BJ (cell line): ENCODE data around the gene LTB4R. TPM values are rescaled to one million over a fixed set of nuclear protein-coding genes. Genes with fewer than 3 reads are reported as not detected.

Source experiments
- CTCF ChIA-PET: fragments of 350-600 bp; formaldehyde crosslinking; extraction: SDS; loops from one replicate; lab custom pipeline; 2021; ENCODE audit warnings: antibody characterized with exemption, inconsistent platforms; lab: Yijun Ruan, JAX
- POLR2A ChIA-PET: fragments of 300-600 bp; sonication (Branson Sonifier 250); formaldehyde crosslinking; extraction: SDS; loops from one replicate; lab custom pipeline; 2021; ENCODE audit warnings: antibody characterized with exemption; lab: Charles Lee
- DNase-seq: peaks from one replicate; pipeline ENCODE4 v3.0.0-alpha.2; 2011; ENCODE audit warnings: low read depth
- H3K27me3 ChIP-seq: 2 replicates; pipeline ENCODE4 v1.6.0; 2011; ENCODE audit warnings: low read length; ENCODE audit not compliant: control insufficient read depth, insufficient read depth
- H3K36me3 ChIP-seq: 2 replicates; pipeline ENCODE4 v1.5.1; 2011; ENCODE audit warnings: low read length; ENCODE audit not compliant: control insufficient read depth, insufficient read depth
- H3K4me3 ChIP-seq: 2 replicates; pipeline ENCODE4 v1.5.1; 2011; ENCODE audit warnings: low read depth, mild to moderate bottlenecking, control low read depth, low read length
- polyA plus RNA-seq: library from polyadenylated mRNA; depleted of rRNA; stranded (reverse); fragments of >200 nt; gene quantifications from 2 replicates; pipeline ENCODE4 v1.2.3, GENCODE V29; 2011
- TF ChIP-seq, protein P1 (sequence below): IDR thresholded peaks from 2 replicates; pipeline ENCODE4 v1.5.1; 2011; ENCODE audit warnings: low read depth, mild to moderate bottlenecking, control low read depth, inconsistent platforms, low read length, moderate library complexity; ENCODE audit not compliant: insufficient read depth

LTB4R gene
- polyA plus RNA-seq, 1 experiment = 2.6 TPM

DNA sequence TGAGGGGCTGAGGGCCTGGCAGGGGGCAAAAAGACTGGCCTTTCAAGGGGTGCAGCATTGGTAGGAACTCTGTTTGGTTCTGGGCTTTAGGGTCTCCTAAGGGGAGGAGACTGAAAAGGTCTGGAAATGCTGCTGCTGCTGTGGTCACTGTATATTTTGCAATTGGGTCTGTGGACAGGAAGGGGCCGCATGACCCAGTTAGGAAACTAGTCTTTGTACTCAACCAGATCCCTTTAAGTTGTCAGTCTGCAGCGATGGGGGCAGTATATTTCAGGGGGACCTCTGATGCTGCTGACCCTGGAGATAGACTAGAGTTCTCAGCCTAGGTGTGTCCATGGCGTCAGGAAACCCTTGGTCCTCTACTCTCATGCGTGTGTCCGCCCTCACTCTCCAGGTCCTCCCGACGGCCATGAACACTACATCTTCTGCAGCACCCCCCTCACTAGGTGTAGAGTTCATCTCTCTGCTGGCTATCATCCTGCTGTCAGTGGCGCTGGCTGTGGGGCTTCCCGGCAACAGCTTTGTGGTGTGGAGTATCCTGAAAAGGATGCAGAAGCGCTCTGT lies 4.0 kb downstream of the LTB4R start:
- Histone ChIP-seq H3K4me3 (no peak overlapping the region), H3K36me3 (no peaks in the 10 kb centered on the region), H3K27me3 (no peaks in the 10 kb centered on the region; the same call in 1 of the 2 replicates)
- POLR2A ChIA-PET = no interaction called here
- TF ChIP-seq, protein P1, sequence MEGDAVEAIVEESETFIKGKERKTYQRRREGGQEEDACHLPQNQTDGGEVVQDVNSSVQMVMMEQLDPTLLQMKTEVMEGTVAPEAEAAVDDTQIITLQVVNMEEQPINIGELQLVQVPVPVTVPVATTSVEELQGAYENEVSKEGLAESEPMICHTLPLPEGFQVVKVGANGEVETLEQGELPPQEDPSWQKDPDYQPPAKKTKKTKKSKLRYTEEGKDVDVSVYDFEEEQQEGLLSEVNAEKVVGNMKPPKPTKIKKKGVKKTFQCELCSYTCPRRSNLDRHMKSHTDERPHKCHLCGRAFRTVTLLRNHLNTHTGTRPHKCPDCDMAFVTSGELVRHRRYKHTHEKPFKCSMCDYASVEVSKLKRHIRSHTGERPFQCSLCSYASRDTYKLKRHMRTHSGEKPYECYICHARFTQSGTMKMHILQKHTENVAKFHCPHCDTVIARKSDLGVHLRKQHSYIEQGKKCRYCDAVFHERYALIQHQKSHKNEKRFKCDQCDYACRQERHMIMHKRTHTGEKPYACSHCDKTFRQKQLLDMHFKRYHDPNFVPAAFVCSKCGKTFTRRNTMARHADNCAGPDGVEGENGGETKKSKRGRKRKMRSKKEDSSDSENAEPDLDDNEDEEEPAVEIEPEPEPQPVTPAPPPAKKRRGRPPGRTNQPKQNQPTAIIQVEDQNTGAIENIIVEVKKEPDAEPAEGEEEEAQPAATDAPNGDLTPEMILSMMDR = no peak
- no peak for DNase-seq
- CTCF ChIA-PET = interaction anchor here (0.7 to 2.1 kb wide), 4 partner anchors 12 to 73 kb away, joined by 3 to 6 read pairs (median 5); partner anchors contain the start of gene TINF2

GRCh38 chr14:24315807-24316596 lies 4.7 kb downstream of the LTB4R start:
- POLR2A ChIA-PET = no interaction called here
- TF ChIP-seq, protein P1 = peak; percentile 12; the same call in 1 of the 2 replicates
- CTCF ChIA-PET = interaction anchor here (0.7 to 2.1 kb wide), 4 partner anchors 8 to 116 kb away, joined by 3 to 6 read pairs (median 6); partner anchors contain the start of gene CIDEB
- H3K4me3 ChIP-seq = no peak overlapping the region
- no peak for DNase-seq
- no peaks in the 10 kb centered on the region; the same call in 1 of the 2 replicates for H3K27me3 ChIP-seq
- H3K36me3 ChIP-seq = no peaks in the 10 kb centered on the region

- no peaks in the 10 kb centered on the region for H3K36me3 ChIP-seq
- no peaks in the 10 kb centered on the region; the same call in 1 of the 2 replicates for H3K27me3 ChIP-seq
- DNase-seq = no peak
- no peak overlapping the region for H3K4me3 ChIP-seq
- TF ChIP-seq, protein P1 = no peak
- ChIA-PET CTCF (interaction anchor here (0.7 to 2.1 kb wide), 4 partner anchors 9 to 115 kb away, joined by 3 to 6 read pairs (median 6); partner anchors contain the start of gene CIDEB), POLR2A (no interaction called here)
Observed at GRCh38 chr14:24316597-24316950, 5.3 kb downstream of the LTB4R start.

DNA sequence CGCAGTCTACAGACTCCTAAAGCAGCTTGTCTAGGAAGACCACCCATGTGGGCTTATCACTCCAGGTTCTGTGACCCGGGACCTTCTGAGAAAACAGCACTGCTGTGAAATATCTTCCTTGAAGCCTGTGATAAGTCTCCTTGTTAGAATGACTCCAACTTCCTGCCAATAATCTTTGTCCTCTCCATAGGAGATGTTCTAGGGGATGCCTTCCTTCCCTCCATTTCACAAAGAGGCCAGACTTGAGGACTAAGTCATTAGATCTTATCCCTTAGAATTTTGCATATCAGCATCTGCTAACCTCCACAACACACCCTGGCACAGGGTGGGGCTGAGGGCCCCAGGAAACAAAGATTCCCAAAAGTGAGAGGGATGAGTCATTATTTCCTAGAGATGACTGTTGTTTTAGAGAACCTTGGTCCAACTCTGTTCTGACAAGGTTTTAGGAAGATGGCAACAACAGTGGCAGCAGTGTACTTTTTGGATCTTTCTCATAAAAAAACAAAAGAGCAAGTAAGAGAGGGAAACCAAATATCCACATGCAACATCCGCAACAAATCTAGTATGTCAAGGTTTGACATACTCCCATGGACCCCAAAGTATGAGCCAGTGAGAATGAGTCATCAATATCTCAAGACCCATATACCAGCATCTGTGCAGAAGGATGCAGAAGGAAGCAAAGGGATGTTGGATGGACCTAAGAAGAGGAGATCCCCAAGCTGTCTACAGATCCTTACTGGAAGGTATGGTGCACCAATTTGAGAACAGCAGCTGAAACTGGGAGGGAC lies 6.0 kb downstream of the LTB4R start:
- no peaks in the 10 kb centered on the region for H3K36me3 ChIP-seq
- ChIA-PET CTCF (interaction anchor here (0.7 to 2.4 kb wide), 10 partner anchors 9 to 120 kb away, joined by 3 to 16 read pairs (median 6); partner anchors contain the start of genes CIDEB and TINF2), POLR2A (no interaction called here)
- H3K4me3 ChIP-seq = no peak overlapping the region
- no peak for DNase-seq
- H3K27me3 ChIP-seq = no peaks in the 10 kb centered on the region; the same call in 1 of the 2 replicates
- TF ChIP-seq, protein P1 = no peak
